A549 (cell line): Measurements from ENCODE around the gene JDP2.

Source experiments
- CBX2 ChIP-seq: fragments of 200-600 bp; sonication (generic); IDR thresholded peaks from 2 replicates; pipeline ENCODE4 v1.6.1; 2016; ENCODE audit warnings: low read depth, mild to moderate bottlenecking, borderline replicate concordance
- EP300 ChIP-seq, 2 experiments: fragments of >200 bp; sonication (Bioruptor Twin); formaldehyde crosslinking; IDR thresholded peaks; 2 replicates in 1 of 2; 3 replicates in 1 of 2; pipeline ENCODE4 v1.6.1; 2016 to 2017
- JUNB ChIP-seq: fragments of >200 bp; sonication (Bioruptor Twin); formaldehyde crosslinking; IDR thresholded peaks from 2 replicates; pipeline ENCODE4 v1.6.1; 2016
- KDM1A ChIP-seq: fragments of 200-600 bp; sonication (generic); IDR thresholded peaks from 2 replicates; pipeline ENCODE4 v1.6.1; 2016; ENCODE audit warnings: low read depth, mild to moderate bottlenecking
- SMC3 ChIP-seq: fragments of >200 bp; sonication (Bioruptor Twin); formaldehyde crosslinking; IDR thresholded peaks from 3 replicates; pipeline ENCODE4 v1.6.1; 2018; ENCODE audit warnings: inconsistent platforms
- TF ChIP-seq, protein P1 (sequence below): fragments of >200 bp; sonication (Bioruptor Twin); formaldehyde crosslinking; IDR thresholded peaks from 3 replicates; pipeline ENCODE4 v1.5.1; 2016

DNA sequence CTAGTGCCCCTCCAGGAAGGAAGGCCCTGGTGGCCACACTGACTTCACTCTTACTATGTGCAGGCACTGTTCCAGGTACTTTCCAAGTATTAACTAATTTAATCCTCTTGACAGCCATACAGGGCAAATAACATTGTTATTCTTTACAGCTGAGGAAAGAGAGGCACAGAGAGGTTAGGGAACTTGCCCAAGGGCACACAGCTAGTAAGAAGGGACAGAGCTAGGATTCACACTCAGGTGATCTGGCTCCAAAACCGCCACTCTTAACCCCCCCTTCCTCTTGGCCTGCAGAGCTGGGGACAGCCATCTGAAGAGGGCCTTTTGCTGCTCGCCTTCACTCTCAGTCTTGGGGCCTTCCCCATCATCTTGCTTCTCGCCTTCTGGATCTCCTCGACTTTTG lies 4.0 kb downstream of the JDP2 start:
- TF ChIP-seq JUNB (no peak), SMC3 (no peak), KDM1A (no peak), CBX2 (no peak), EP300 (IDR thresholded peaks at IDR 0.05) (no peak)
- TF ChIP-seq, protein P1, sequence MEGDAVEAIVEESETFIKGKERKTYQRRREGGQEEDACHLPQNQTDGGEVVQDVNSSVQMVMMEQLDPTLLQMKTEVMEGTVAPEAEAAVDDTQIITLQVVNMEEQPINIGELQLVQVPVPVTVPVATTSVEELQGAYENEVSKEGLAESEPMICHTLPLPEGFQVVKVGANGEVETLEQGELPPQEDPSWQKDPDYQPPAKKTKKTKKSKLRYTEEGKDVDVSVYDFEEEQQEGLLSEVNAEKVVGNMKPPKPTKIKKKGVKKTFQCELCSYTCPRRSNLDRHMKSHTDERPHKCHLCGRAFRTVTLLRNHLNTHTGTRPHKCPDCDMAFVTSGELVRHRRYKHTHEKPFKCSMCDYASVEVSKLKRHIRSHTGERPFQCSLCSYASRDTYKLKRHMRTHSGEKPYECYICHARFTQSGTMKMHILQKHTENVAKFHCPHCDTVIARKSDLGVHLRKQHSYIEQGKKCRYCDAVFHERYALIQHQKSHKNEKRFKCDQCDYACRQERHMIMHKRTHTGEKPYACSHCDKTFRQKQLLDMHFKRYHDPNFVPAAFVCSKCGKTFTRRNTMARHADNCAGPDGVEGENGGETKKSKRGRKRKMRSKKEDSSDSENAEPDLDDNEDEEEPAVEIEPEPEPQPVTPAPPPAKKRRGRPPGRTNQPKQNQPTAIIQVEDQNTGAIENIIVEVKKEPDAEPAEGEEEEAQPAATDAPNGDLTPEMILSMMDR = no peak
